H1 (cell line): ENCODE data around the gene ZDHHC8. TPM values are rescaled to one million over a fixed set of nuclear protein-coding genes. Genes with fewer than 3 reads are reported as not detected.

Experiments
- CTCF ChIA-PET: fragments of 300-600 bp; sonication (Branson Sonifier 250); formaldehyde crosslinking; loops from one replicate; lab custom pipeline; 2021; ENCODE audit not compliant: partially characterized antibody; lab: Charles Lee
- POLR2A ChIA-PET: fragments of 300-600 bp; sonication (Branson Sonifier 250); formaldehyde crosslinking; loops from one replicate; lab custom pipeline; 2021; ENCODE audit warnings: inconsistent platforms; ENCODE audit not compliant: partially characterized antibody; lab: Charles Lee
- DNase-seq, 2 experiments: peaks; one replicate each; pipeline versions ENCODE4 v3.0.0 to v3.0.0-alpha.2; 2010 to 2022; ENCODE audit warnings: low spot score in 2 of 2, low read depth in 1 of 2, mixed read lengths in 1 of 2
- FAIRE-seq: peaks from 2 replicates; lab custom pipeline; 2011; peaks lifted over from hg19 to GRCh38; lab: Jason Lieb, UNC
- H2AFZ ChIP-seq: 2 replicates; pipeline ENCODE4 v1.8.1; 2012; ENCODE audit warnings: low read length, inconsistent platforms
- H2AK5ac ChIP-seq: 2 replicates; pipeline ENCODE4 v1.6.1; 2013; ENCODE audit warnings: low read depth, low read length
- H2BK120ac ChIP-seq: replicated peaks from 2 replicates; pipeline ENCODE3; 2013; ENCODE audit warnings: low read depth, low read length, inconsistent platforms
- H2BK12ac ChIP-seq: 2 replicates; pipeline ENCODE4 v1.6.1; 2013; ENCODE audit warnings: low read depth, low read length
- H2BK15ac ChIP-seq: 2 replicates; pipeline ENCODE4 v1.6.1; 2013; ENCODE audit warnings: low read length
- H2BK20ac ChIP-seq: 2 replicates; pipeline ENCODE4 v1.6.1; 2013; ENCODE audit warnings: low read length
- H2BK5ac ChIP-seq: 2 replicates; pipeline ENCODE4 v1.6.1; 2013; ENCODE audit warnings: low read depth, low read length
- H3K14ac ChIP-seq: 2 replicates; pipeline ENCODE4 v1.6.1; 2013; ENCODE audit warnings: inconsistent platforms; ENCODE audit not compliant: insufficient read length
- H3K18ac ChIP-seq: 2 replicates; pipeline ENCODE4 v1.6.1; 2013; ENCODE audit warnings: low read length; ENCODE audit errors: extremely low read depth
- H3K23ac ChIP-seq: 2 replicates; pipeline ENCODE4 v1.6.1; 2013; ENCODE audit warnings: inconsistent platforms; ENCODE audit not compliant: insufficient read length
- H3K23me2 ChIP-seq: 2 replicates; pipeline ENCODE4 v1.6.1; 2013; ENCODE audit warnings: low read depth, low read length
- H3K27ac ChIP-seq: 2 replicates; pipeline ENCODE4 v1.6.1; 2011; ENCODE audit warnings: low read depth, low read length, inconsistent platforms
- H3K27me3 ChIP-seq, 4 experiments: replicated peaks in 1 of 4; 1 replicate in 1 of 4; 2 replicates in 3 of 4; pipeline versions ENCODE4 v1.6.1 to v1.8.1; 2011 to 2013; ENCODE audit warnings: low read length in 3 of 4, mild to moderate bottlenecking in 3 of 4, inconsistent platforms in 2 of 4, mixed read lengths in 2 of 4, moderate library complexity in 1 of 4; ENCODE audit not compliant: control insufficient read depth in 3 of 4, insufficient read depth in 3 of 4; ENCODE audit errors: extremely low read depth in 1 of 4
- H3K36me3 ChIP-seq, 4 experiments: 2 replicates each; pipeline versions ENCODE4 v1.6.1 to v1.8.1; 2011 to 2013; ENCODE audit warnings: mild to moderate bottlenecking in 4 of 4, low read length in 3 of 4, moderate library complexity in 2 of 4, control low read depth in 1 of 4, inconsistent platforms in 1 of 4; ENCODE audit not compliant: insufficient read depth in 4 of 4, control insufficient read depth in 2 of 4
- H3K4ac ChIP-seq: replicated peaks from 2 replicates; pipeline ENCODE3; 2013; ENCODE audit warnings: low read length, low read depth, mixed read lengths, inconsistent platforms; ENCODE audit not compliant: insufficient read length
- H3K4me1 ChIP-seq, 4 experiments: replicated peaks in 1 of 4; 1 replicate in 1 of 4; 2 replicates in 3 of 4; pipeline versions ENCODE4 v1.6.1 to v1.8.1; 2011 to 2013; ENCODE audit warnings: low read length in 3 of 4, inconsistent platforms in 2 of 4, mixed read lengths in 1 of 4; ENCODE audit not compliant: insufficient read depth in 4 of 4, control insufficient read depth in 3 of 4
- H3K4me2 ChIP-seq, 2 experiments: 2 replicates each; pipeline versions ENCODE4 v1.6.1 to v1.8.1; 2011 to 2013; ENCODE audit warnings: low read depth in 2 of 2, low read length in 2 of 2, control low read depth in 1 of 2, inconsistent platforms in 1 of 2, mild to moderate bottlenecking in 1 of 2; ENCODE audit not compliant: insufficient read depth in 1 of 2
- H3K4me3 ChIP-seq, 4 experiments: fragments of 200-600, 300-600 bp in 1 of 4; sonication (generic), shearing (Covaris generic), sonication (Bioruptor Twin) in 1 of 4; 2 replicates each; pipeline versions ENCODE4 v1.5.1 to v1.8.1; 2011 to 2016; ENCODE audit warnings: low read length in 4 of 4, low read depth in 3 of 4, control low read depth in 2 of 4, inconsistent platforms in 2 of 4, mild to moderate bottlenecking in 2 of 4, mixed read lengths in 1 of 4, moderate library complexity in 1 of 4; ENCODE audit not compliant: insufficient read depth in 2 of 4; ENCODE audit errors: extremely low read depth in 1 of 4
- H3K56ac ChIP-seq: replicated peaks from 2 replicates; pipeline ENCODE3; 2013; ENCODE audit warnings: low read depth, mild to moderate bottlenecking, mixed read lengths, low read length, inconsistent platforms; ENCODE audit not compliant: insufficient read length
- H3K79me1 ChIP-seq: 2 replicates; pipeline ENCODE4 v1.6.1; 2013; ENCODE audit warnings: low read depth, low read length, control low read depth
- H3K79me2 ChIP-seq, 2 experiments: 2 replicates each; pipeline versions ENCODE4 v1.6.1 to v1.8.1; 2012 to 2013; ENCODE audit warnings: low read length in 2 of 2, mild to moderate bottlenecking in 2 of 2, inconsistent platforms in 1 of 2; ENCODE audit not compliant: insufficient read depth in 2 of 2, control insufficient read depth in 1 of 2
- H3K9ac ChIP-seq, 4 experiments: replicated peaks in 1 of 4; 1 replicate in 1 of 4; 2 replicates in 3 of 4; pipeline versions ENCODE4 v1.6.1 to v1.8.1; 2011 to 2013; ENCODE audit warnings: low read depth in 3 of 4, low read length in 3 of 4, control low read depth in 2 of 4, mild to moderate bottlenecking in 2 of 4, moderate library complexity in 2 of 4, inconsistent platforms in 1 of 4; ENCODE audit errors: extremely low read depth in 1 of 4
- H3K9me3 ChIP-seq, 2 experiments: 2 replicates each; pipeline versions ENCODE4 v1.6.1 to v1.8.1; 2012 to 2013; ENCODE audit warnings: mild to moderate bottlenecking in 2 of 2, moderate library complexity in 2 of 2, control low read depth in 1 of 2, inconsistent platforms in 1 of 2, low read depth in 1 of 2, low read length in 1 of 2, mixed read lengths in 1 of 2; ENCODE audit not compliant: insufficient read depth in 2 of 2
- H4K20me1 ChIP-seq, 2 experiments: replicated peaks in 1 of 2; 2 replicates each; pipeline versions ENCODE3 to v1.8.1; 2011 to 2013; ENCODE audit warnings: inconsistent platforms in 2 of 2, low read length in 2 of 2, mild to moderate bottlenecking in 1 of 2; ENCODE audit not compliant: insufficient read depth in 2 of 2, control insufficient read depth in 1 of 2
- H4K5ac ChIP-seq: 2 replicates; pipeline ENCODE4 v1.6.1; 2013; ENCODE audit warnings: low read length, low read depth, mixed read lengths, inconsistent platforms; ENCODE audit not compliant: insufficient read length
- H4K8ac ChIP-seq: 2 replicates; pipeline ENCODE4 v1.8.0; 2013; ENCODE audit warnings: mild to moderate bottlenecking, moderate library complexity, low read length, inconsistent platforms; ENCODE audit not compliant: insufficient read depth; ENCODE audit errors: extremely low read depth
- H4K91ac ChIP-seq: replicated peaks from 2 replicates; pipeline ENCODE3; 2013; ENCODE audit warnings: low read length, mixed read lengths, inconsistent platforms; ENCODE audit not compliant: insufficient read length
- E2F6 ChIP-seq: IDR thresholded peaks from 2 replicates; pipeline ENCODE4 v1.6.1; 2012; ENCODE audit warnings: inconsistent platforms
- EZH2 ChIP-seq: fragments of 200-600 bp; sonication (generic); IDR thresholded peaks from 2 replicates; pipeline ENCODE4 v1.7.1; 2012; ENCODE audit warnings: low read depth, mild to moderate bottlenecking, moderate library complexity, low read length, inconsistent platforms; ENCODE audit not compliant: severe bottlenecking
- SP2 ChIP-seq: IDR thresholded peaks from 2 replicates; pipeline ENCODE4 v1.6.1; 2012; ENCODE audit warnings: mild to moderate bottlenecking, low read length, inconsistent platforms
- TAF1 ChIP-seq: IDR thresholded peaks from 2 replicates; pipeline ENCODE4 v1.6.1; 2011; ENCODE audit warnings: mild to moderate bottlenecking, low read depth, low read length
- WGBS, 2 experiments: shearing (Covaris generic) in 1 of 2; methylation state at CpG; one replicate each; pipeline versions ENCODE4 v1.1.6 to v1.1.7; 2013 to 2015; ENCODE audit warnings: low lambda C conversion rate in 2 of 2, mixed read lengths in 2 of 2, inconsistent platforms in 1 of 2, low coverage in 1 of 2, missing lambda C conversion rate in 1 of 2; ENCODE audit not compliant: insufficient replicate concordance in 2 of 2, insufficient coverage in 1 of 2, insufficient read length in 1 of 2; ENCODE audit errors: extremely low coverage in 1 of 2, missing lambda C conversion rate in 1 of 2; 5-methylcytosine and 5-hydroxymethylcytosine counted together
- polyA plus RNA-seq, 7 experiments: library from polyadenylated mRNA; depleted of rRNA in 3 of 7; stranded (reverse) in 5 of 7; unstranded in 2 of 7; fragments of >200 nt in 5 of 7; fragments of 200-250 nt in 2 of 7; gene quantifications; 1 replicate in 5 of 7; 2 replicates in 1 of 7; 4 replicates in 1 of 7; pipeline versions ENCODE4 v1.2.1 to v1.2.3, GENCODE V29; 2011 to 2013; ENCODE audit warnings: missing spikeins in 2 of 7, mixed read lengths in 2 of 7
- total RNA-seq: library from RNA; stranded (reverse); fragmentation: NEBNext Ultra II Directional; extraction: Animal tissue kit (Norgen Biotek cat#: 25700); gene quantifications from 2 replicates; pipeline ENCODE4 v1.2.1, GENCODE V29; 2021

The ZDHHC8 gene
- total and polyA plus RNA-seq, 2 of the 8 experiments (the other 6 are each of a cell fraction or from before 2014, with no cell fraction given): 18.6 to 65.6 TPM

GRCh38 chr22:20173246-20173645 is 41.6 kb downstream of the ZDHHC8 start:
- Histone ChIP-seq H3K9me3 (no peaks in the 10 kb centered on the region), H3K4me1 (peaks cover 0 to 8% (median 0%) of the 10 kb centered on the region in 4 experiments; a peak in 2 of 7 replicates), H3K56ac (no peak overlapping the region), H2AFZ (no peak overlapping the region), H3K23ac (no peak overlapping the region), H3K4me3 (no peak overlapping the region), H4K91ac (no peak overlapping the region), H3K27ac (no peak overlapping the region), H3K27me3 (no peaks in the 10 kb centered on the region), H2BK15ac (no peak overlapping the region), H3K18ac (no peak overlapping the region), H3K79me2 (no peaks in the 10 kb centered on the region), H4K5ac (no peak overlapping the region), H4K20me1 (no peaks in the 10 kb centered on the region), H3K23me2 (no peaks in the 10 kb centered on the region), H3K4ac (no peak overlapping the region), H2BK20ac (no peak overlapping the region), H3K9ac (no peak overlapping the region), H2BK5ac (no peak overlapping the region), H3K36me3 (no peaks in the 10 kb centered on the region), H4K8ac (no peak overlapping the region), H2BK120ac (no peak overlapping the region), H3K79me1 (no peaks in the 10 kb centered on the region), H3K4me2 (no peak overlapping the region), H2BK12ac (no peak overlapping the region), H2AK5ac (no peak overlapping the region), H3K14ac (no peak overlapping the region)
- DNase-seq (no peak), FAIRE-seq (no peak)
- CTCF ChIA-PET: interaction anchor here (0.7 to 4.6 kb wide), 8 partner anchors 13 to 203 kb away, joined by 3 to 15 read pairs (median 6); no protein-coding TSS in a partner anchor
- POLR2A ChIA-PET: interaction anchor here (0.7 kb wide), 1 partner anchor 47 kb away, joined by 3 read pairs; no protein-coding TSS in a partner anchor
- 86% methylated on average over 11 of the region's 11 CpGs; no CpG with 5 or more reads in 1 of the 2 experiments for WGBS, 2 experiments
- TF ChIP-seq EZH2 (no peak), SP2 (no peak), E2F6 (no peak), TAF1 (no peak)
